SW 1271 (cell line): ENCODE data around the gene CCDC85A.

Source experiments
- DNase-seq, 2 experiments: peaks; one replicate each; lab custom pipeline; 2025; lab: John Stamatoyannopoulos, UW

CCDC85A gene

DNA sequence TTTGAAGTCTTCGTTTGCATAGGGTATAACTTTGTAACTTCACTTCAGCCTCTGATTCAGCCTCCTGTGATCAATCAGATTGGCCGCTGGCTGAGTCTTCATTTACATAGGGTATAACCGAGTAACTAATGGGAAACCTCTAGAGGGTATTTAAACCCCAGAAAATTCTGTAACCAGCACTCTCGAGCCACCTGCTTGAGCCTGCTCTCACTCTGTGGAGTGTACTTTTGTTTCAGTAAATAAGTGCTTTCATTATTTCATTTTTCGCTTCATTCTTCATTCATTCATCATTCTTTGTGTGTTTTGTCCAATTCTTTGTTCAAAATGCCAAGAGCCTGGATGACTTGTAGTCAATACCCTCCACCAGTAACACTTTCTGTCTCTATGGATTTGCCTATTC is 56.4 kb downstream of the CCDC85A start:
- no peak for DNase-seq

DNA sequence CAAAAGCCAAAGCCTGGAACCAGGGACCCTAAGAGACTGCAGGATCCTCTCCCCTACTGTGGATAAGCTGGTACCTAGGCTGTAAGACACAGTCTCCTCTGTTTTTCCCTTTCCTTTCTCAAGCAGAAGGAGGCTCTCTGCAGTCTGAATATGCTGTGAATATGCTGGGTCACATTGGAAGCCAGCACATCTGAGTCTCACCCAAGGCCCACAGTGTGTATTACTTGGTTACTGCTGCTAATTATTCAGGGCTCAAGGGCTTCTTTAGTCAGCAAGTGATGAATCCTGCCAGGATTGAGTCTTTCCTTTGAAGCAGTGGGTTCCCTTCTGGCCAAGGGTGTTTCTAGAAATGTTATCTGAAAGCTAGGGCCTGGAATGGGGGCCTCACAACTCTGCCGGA is 60.7 kb downstream of the CCDC85A start:
- no peak for DNase-seq

DNA sequence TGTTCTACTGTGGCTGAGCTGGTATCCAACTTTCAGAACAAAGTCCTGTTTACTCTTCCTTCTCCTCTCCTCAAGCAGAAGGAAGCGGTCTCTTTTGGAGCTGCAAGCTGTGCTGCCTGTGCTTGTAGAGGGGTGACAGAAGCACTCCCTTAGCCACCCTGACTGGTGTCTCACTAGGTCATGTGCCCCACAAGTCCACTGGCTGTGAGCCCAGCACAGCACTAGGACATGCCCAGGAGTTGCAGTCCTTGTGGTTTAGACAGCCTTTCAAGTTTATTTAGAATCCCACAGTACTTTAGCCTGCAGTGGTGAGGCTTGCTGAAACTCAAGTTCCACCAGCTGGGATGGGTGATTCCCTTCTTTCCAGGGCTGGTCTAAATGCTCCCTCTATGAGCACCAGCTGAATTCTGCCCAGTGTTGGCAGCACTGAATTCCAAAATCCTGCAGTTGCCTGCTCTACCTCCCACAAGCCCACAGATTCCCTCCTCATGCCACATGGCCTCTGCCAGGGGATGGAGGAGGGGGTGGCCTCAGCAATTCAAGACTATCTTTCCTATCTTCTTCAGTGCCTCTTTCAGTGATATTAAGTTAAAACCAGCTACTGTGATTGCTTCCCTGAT is 61.2 kb downstream of the CCDC85A start:
- DNase-seq: no peak

DNA sequence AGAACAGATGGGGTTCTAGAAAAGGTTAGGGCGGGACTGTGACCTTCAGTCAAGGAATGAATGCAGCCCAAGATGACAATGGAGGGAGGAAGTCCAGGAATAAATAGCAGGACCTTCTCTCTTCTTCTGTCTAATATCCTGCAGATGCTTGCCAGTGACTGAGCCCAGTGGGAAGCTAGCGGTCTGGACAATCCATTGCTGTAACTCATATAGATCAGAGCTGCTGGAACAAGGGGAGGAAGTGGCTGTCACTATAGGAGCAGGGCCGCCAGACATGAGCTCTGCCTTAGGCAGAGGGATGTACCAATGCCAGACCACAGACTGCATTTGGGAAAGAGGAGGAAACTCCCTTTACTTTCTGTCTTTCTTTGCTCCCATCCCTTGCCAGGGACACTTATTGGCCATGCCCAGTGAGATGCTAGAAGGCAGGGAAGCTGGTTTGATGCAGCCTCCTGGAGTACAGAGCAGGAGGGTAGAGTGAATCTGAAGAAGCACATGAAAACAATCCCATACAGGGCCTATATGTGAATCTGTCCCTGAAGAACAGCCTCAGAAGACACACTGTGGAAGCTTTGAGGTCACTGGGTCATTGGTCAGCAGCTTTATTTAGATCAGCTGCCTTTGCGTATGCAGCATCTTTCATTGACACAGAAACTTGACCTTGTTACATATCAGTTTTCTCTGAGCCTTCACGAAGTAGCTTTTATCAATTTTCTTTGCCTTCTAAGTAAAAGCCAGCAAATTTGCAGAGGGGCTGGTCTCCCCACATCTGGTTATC is 65.4 kb downstream of the CCDC85A start:
- DNase-seq: no peak

DNA sequence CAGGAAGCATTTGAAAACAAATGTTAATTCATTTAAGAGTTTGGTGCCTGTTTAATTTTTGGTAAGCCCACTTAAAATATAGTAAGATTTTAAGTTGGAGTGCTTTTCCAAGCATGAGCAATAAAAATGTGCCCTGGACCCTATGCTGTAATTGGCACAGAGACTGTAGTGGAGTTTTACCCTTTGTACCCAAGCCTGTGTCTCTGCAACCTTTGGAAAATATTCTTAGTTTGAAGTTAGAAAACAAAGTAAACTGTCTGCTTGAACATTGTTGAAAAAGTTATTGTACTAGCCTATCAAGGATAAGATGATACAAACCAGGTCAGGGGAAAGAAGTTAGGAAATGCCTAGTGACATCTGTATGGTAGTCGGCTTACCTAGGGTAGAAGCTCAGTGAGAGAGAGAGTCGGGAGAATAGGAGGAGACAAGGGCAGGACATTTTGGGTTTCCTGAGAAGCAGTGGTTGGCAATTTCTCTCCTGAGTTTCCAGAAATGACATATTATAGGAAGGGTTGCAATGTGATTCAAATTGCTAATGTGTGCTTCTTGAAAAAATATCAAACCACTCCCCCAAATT is 66.5 kb downstream of the CCDC85A start:
- no peak for DNase-seq

DNA sequence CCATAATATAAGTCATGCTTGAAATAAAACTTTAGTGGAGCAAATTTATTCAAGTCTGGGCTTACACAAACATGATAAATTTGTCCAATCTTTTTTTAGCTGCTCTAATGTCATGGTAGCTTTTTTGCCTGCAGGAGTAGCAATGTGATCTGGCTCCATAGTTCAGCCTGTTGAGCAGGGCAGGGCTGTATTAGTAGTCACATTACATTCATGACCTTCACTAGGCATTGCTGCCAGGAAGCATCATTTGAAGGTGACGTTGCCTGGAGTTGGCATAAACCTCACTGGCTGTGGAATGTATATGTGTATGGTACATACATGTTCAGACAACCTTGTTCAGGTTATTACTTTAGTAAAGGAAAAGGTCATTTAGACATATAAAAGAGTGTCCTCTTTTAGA is 76.6 kb downstream of the CCDC85A start:
- no peak for DNase-seq

DNA sequence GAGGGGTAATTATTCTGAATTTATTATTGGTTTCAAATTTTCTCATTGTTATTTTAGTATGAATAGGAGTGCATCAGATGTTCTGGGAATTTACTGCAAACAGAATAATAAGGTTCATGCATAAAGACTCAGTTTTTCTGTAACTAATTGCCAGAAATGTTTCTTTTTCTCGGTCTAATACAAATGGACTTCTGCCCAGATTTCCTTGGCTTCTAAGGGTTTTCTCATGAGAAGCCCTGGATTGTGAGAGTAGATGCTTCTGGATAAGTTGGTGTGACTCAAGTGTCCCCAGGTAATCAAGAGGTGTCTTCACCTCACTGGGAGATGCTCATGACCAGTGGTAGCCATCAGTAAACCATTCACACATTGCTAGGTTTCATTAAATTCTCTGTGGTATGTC is 78.5 kb downstream of the CCDC85A start:
- DNase-seq: no peak

DNA sequence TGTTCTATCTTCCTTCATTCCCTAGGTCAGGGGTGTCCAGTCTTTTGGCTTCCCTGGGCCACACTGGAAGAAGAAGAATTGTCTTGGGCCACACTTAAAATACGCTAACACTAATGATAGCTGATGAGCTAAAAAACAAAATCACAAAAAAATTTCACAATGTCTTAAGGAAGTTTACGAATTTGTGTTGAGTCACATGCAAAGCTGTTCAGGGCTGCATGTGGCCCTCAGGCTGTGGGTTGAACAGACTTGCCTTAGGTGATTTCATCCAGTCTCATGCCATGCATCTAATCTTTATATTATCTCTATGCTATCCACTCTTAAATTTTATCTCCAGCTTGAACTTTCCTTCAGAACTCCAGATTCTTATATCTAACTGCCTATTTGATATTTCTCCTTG is 80.1 kb downstream of the CCDC85A start:
- DNase-seq: no peak

DNA sequence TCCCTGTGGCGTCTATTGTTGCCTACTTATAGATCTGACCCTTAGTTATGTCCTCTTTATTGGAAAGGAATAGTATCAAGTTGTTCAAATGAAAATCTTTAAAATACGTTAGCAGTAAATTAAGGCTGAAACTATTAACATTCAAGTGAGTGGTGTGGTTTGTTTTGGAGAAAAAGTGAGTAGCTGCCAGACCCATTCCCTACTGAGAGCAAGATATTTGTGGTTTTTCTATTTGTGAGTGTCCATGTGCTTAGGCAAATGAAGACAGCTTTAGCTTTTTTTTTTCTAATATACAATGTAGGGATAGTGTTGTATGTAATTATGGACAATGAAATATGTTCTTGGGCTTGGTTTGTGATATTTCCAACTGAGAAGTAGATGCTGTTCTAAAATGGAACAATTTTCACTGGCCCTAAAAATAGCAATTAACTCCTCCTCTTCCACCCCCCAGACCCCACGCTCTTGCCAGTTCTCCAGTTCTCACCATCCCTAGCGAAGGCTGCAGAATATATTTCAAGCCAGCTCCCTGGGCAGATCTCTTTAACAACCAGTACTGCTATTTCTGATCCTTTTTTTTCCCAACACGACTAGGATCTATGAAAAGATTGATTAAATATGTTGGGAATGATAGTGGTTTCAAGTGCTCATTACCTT is 83.1 kb downstream of the CCDC85A start:
- DNase-seq: no peak

DNA sequence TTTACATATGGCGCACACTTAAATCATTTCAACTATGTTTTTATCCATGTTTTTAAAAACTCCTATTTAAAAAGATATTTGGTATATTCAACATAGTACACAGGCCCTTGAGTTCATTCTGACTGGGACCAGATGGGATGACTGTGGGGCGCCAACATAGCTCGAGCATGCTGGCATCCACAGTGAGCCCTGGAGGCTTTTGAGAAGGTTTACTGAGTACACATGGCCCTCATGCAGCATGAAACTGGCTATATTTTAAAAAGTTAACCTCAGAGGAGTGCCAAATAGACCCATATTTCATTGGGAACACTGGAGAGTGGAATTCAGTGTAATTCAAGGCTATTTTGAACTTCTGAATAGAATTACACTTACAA is 83.6 kb downstream of the CCDC85A start:
- no peak for DNase-seq

DNA sequence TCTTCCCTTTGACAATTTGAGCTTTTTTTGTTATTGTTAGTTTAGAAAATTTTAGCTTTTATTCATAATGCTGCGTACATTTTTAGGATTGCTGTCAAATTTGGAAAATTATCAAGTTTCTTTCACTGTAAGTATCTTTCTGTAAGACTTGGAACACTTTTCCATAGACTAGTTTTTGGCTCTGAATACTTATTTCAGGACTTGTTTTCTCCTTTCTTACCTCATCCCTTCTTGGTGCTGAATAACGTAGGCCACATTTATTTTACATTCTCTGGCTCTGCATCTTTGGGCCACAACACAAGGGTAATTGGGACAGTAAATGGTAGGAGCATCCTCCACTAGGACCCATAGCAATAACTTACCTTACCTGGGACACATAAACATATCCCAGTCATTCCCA is 85.1 kb downstream of the CCDC85A start:
- no peak for DNase-seq

DNA sequence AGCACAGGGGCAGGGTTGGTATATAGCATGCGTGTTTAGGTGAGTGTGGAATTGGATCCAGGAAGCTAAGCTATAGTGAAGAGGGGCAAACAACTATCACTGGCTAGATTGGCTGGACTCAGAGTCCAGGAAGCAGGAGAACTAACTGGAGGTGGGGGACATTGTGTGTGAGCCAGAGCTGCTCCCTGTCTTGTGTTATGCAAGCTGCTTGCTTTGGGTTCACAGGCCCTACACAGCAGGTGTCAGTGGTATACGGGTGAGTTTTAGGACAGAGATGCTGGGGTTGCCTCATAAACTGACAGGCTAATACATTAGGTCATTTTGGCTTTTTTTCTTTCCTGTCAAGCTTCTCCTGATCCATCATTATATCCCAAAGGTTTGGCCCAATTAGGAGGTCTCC is 87.5 kb downstream of the CCDC85A start:
- no peak for DNase-seq

DNA sequence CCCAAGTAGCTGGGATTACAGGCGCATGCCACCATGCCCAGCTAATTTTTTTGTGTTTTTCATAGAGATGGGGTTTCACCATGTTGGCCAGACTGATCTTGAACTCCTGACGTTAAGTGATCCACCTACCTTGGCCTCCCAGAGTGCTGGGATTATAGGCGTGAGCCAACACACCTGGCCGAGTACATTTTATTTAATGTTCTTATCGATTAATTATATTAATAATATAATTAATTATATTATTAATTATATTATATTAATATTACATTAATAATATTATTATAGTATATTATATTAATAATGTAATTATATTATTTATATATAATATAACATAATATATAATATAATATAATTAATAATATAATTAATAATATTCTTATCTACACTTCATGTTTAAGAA is 101.4 kb downstream of the CCDC85A start:
- DNase-seq: no peak

DNA sequence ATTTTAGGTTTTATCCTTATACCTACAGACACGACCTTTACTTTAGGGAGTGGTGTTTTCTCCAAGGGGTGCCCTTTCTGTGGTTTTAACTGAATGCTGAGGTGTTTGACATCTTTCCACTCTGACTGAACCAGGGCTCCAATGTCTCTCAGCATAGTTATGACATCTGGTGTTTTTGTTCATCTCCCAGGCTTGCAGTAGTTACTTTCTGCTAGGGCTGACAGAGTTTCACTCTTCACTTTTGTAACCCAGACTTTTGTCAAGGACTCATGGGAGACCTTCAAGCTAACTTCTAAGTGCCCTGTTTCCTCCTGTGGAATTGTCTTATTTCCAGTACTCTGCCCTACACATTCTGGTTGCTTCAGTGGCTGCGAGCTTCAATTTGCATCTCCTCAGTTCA is 103.1 kb downstream of the CCDC85A start:
- DNase-seq: no peak

DNA sequence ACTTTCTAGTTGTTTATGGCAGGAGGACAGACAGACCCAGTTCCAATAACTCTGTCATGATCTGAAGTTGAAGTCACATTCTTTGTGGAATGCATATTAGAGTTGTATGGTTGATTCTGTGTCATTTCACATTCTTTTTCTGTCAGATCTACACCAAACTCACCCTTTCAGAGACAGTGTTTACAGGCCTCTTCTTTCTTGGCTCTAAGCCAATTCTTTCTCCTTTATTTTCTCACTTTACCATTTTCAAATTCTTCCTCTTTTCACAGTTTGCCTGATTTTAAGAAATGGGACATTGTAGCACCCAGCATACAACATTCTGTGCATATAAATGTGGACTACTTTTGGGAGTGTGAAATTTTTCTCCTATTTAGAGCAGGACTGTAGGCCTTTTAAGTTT is 103.7 kb downstream of the CCDC85A start:
- DNase-seq: no peak

DNA sequence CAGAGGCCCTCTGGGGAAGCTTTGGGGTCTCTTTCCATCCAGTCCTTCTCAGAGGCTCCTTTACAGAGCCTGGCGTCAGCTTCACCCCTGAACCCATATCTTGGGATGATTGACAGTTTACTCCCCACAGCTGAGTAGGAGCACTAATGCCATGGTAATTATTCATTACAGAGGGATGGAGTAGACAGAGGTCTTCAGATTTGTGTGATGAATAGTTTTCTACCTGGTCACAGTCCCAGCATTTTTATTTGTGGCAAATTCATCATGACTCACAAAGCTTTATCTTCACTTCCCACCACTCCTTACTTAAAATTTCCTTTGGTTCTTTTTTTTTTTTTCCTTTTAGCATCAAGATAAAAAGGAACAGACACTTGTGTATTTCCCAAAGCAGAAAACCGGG is 104.2 kb downstream of the CCDC85A start:
- DNase-seq: no peak

DNA sequence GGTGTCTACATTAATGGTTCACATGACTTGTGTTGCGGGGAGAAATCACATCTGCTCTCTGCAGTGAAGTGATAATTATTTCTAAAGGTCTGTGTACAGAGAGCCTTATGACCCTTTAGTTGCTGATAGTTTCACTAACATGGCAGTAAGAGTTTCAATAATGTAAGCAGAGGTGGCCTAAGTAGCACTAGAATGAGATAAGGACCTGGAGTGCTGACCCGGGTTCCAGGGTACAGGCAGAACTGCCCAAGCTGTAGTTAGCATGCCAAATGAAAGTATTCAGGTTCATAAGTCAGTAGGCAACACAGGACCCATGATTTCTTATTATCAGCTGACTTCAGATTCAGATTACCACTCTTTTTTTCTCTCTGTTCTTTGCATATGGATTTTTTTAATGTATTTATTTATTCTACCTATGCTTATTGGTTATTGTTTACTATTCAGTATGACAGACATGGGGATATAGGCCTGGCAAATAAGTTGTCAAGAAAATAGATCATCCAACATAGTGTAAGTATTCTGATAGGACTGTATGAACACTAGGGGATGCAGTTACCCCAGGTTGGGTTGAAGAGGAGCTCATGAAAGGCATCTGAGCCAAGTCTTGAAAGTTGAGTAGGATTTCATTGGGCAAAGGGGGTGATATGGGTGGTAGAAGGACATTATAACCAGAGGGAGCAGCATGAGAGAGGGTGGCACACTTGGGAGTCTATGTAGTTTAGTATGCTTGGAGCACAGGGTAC is 105.2 kb downstream of the CCDC85A start:
- DNase-seq: no peak

DNA sequence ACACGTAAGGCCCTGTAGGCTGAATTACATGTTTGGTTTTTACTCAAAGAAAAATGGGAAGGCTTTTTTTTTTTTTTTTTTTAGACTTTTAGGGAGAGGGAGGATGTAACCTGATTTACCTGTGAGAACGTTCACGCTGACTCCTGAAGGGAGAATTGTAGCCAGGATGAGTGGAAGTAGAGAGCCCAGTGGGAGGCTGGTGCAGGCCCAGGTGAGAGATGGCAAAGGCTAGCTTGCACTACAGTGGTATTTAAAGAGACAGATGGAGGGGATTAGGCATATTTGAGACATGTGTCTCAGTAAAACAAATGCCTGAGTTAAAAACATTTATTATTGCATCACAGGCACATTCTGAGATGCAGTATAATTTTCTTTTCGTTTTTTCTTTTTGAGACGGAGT is 107.9 kb downstream of the CCDC85A start:
- no peak for DNase-seq

DNA sequence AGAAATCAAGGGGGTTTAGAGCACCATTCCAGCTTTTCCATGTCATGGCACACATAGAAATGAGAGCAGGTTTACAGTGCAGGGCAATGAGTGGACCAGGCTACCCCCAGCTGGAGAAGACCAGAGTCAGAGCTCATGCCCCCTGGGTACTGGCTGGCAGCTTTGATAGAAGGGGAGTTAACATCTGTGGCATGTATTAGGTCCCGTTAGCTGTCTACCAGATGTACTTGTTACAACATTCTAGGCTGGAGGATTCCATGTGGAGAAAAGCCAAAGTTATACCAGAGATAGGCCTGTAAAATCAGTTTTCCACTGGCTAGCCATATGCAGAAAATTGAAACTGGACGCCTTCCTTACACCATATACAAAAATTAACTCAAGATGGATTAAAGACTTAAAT is 109.2 kb downstream of the CCDC85A start:
- DNase-seq: no peak

DNA sequence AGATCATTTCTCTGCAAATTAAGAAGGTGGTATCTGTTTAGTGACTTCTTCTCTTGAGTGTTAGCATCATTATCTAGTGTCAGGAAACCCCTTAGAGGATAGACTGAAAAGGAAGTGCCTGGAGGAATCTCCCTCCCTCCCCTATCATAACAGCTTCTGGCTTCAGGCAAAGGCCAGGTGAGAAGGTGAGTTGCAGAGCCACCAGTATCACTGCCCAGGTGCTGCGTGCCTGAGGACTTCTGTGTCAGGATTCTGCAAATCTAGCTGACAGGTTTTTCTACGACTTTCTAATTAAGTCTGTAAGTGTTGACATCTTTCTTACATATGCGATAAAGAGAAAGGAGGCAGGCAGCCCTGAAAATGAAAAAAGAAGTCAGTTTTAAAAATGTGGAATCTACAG is 111.9 kb downstream of the CCDC85A start:
- DNase-seq: no peak

DNA sequence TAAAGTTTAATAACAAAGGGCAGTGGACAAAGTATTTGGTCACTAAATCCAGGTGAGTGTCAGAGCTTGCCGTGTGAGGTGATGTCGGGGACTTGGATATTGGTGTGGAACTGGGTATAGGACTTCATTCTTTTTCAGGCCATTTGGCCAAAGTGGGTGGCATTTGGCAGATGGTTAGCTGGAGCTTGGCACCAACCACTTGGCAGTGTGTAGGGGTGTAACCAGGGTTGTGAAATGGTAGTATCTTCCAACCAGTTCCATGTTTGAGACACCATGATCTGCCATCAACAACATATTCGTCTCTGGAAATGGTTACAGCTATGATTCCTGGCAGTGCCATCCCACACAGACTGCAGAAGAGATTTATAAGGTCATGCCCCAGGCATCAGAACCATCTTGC is 113.9 kb downstream of the CCDC85A start:
- no peak for DNase-seq

DNA sequence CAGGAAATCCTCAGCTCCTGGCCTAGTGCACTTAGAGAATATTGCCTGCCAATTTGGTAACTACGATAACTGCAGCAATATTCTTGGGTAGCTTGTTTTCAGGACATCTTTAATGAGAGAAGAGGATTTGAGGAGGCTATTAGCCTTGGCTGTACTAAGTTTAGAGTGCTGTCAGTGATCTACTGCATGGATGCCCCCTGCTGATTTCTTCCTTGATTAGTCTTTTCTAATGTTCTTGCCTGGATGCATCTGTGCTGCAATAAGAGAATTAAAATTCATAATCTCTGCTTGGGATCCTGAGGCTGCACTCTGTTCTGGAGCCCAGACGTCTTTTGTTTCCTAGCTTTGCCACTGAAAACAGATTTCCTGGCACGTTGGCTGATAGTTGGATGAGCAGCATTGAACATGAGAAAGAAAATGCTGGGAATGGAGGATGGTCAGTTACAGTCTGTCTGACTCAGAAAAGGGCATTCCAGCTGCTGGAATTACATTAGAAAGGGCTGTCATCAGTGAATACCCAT is 115.4 kb downstream of the CCDC85A start:
- no peak for DNase-seq
